Adrenal gland (tissue), 12 donors: ENCODE results near the gene CSNK1G1. TPM values are rescaled to one million over a fixed set of nuclear protein-coding genes. Genes with fewer than 3 reads are reported as not detected.

Source experiments
- DNase-seq, 7 donors: peaks; one replicate each; pipeline ENCODE4 v3.0.0-alpha.2; 2019 to 2020
- H3K27ac ChIP-seq, 5 donors: fragments of 200-600 bp; sonication (generic) in 4 of 5; 1 replicate in 3 of 5; 2 replicates in 2 of 5; pipeline versions ENCODE4 v1.5.1 to v1.8.0; 2016 to 2020; ENCODE audit warnings: mild to moderate bottlenecking in 1 of 5
- H3K27me3 ChIP-seq: fragments of 200-600 bp; 2 replicates; pipeline ENCODE4 v1.8.0; 2021
- H3K36me3 ChIP-seq, 2 donors: fragments of 200-600 bp; replicated peaks in 1 of 2; 1 replicate in 1 of 2; 2 replicates in 1 of 2; pipeline versions ENCODE4 v1.5.1 to v1.8.0; 2018 to 2022
- H3K4me1 ChIP-seq, 2 donors: fragments of 200-600 bp; replicated peaks in 1 of 2; 1 replicate in 1 of 2; 2 replicates in 1 of 2; pipeline versions ENCODE4 v1.5.1 to v1.8.0; 2018 to 2021
- H3K4me3 ChIP-seq, 4 donors: fragments of 200-600 bp; sonication (generic) in 3 of 4; one replicate each; pipeline ENCODE4 v1.5.1; 2016 to 2018
- H3K9me3 ChIP-seq, 3 donors: fragments of 200-600 bp; sonication (generic) in 1 of 3; replicated peaks in 1 of 3; 1 replicate in 2 of 3; 2 replicates in 1 of 3; pipeline versions ENCODE4 v1.5.1 to v1.8.0; 2016 to 2021
- CTCF ChIP-seq, 6 experiments: fragments of 450-650 bp in 4 of 6; fragments of 200-600 bp in 2 of 6; sonication (generic) in 1 of 6; IDR thresholded peaks; 1 replicate in 5 of 6; 2 replicates in 1 of 6; pipeline versions ENCODE4 v1.5.1 to v1.8.0; 2016 to 2021; ENCODE audit warnings: antibody characterized with exemption in 6 of 6, mild to moderate bottlenecking in 2 of 6, moderate library complexity in 1 of 6
- POLR2A ChIP-seq, 2 donors: fragments of 450-650 bp; IDR thresholded peaks; one replicate each; pipeline ENCODE4 v1.6.1; 2017; ENCODE audit warnings: antibody characterized with exemption in 2 of 2, mild to moderate bottlenecking in 2 of 2, moderate library complexity in 1 of 2
- WGBS, 4 donors: extraction: QIAGEN DNeasy Blood & Tissue Kit in 2 of 4; methylation state at CpG; one replicate each; pipeline versions ENCODE4 v1.1.5 to v1.1.7; 2013 to 2017; 5-methylcytosine and 5-hydroxymethylcytosine counted together
- intact Hi-C, 2 donors: fragments of 100-400 bp; cut with DNase I; formaldehyde crosslinking; loops; one replicate each; pipeline versions ENCODE4 v1.14.1 to v1.15.0; 2022 to 2023
- polyA plus RNA-seq, 3 donors: library from polyadenylated mRNA; stranded (reverse); fragments of 200-250 nt in 2 of 3; fragments of 350-450 nt in 1 of 3; fragmentation: Illumina TruSeq in 1 of 3; extraction: RNeasy Lipid Tissue Mini Kit (QIAGEN cat#74804) in 1 of 3; gene quantifications; one replicate each; pipeline ENCODE4 v1.2.3, GENCODE V29; 2013 to 2014
- total RNA-seq, 9 donors: library from RNA; depleted of rRNA in 4 of 9; stranded (reverse); fragments of >200 nt in 4 of 9; fragments of 120-200 nt in 1 of 9; fragmentation: NEBNext Ultra II Directional in 1 of 9; extraction: Animal tissue kit (Norgen Biotek cat#: 25700) in 1 of 9; gene quantifications; one replicate each; pipeline versions ENCODE4 v1.1.0 to v1.2.4, GENCODE V29; 2013 to 2023
- donor health status: healthy with polysubstance abuse.
- donor health status: Bipolar disorder and iron deficiency.
- donor health status: DM: yes; HTN: yes; CAD: no.
- donor health status: DM: no; HTN: no; CAD: no.
- donor health status: DM: no; HTN: no; CAD: no.
- donor health status: DM: yes; HTN: yes; CAD: no.

The CSNK1G1 gene
- total and polyA plus RNA-seq, 12 donors = 1.2 to 31.6 (median 13.6) TPM

GRCh38 chr15:64324165-64324877 is 31.7 kb downstream of the CSNK1G1 start:
- Histone ChIP-seq H3K4me3 (no peak overlapping the region), H3K9me3 (no peaks in the 10 kb centered on the region), H3K27me3 (no peaks in the 10 kb centered on the region), H3K27ac (no peak overlapping the region), H3K4me1 (no peaks in the 10 kb centered on the region), H3K36me3 (no peaks in the 10 kb centered on the region)
- 91 to 97% (median 94%) methylated on average over 4 to 5 of the region's 5 CpGs for WGBS, 4 donors
- intact Hi-C loops = no loop called here
- no peak for DNase-seq
- TF ChIP-seq CTCF (IDR thresholded peaks at IDR 0.05) (no peak), POLR2A (IDR thresholded peaks at IDR 0.05) (no peak)

GRCh38 chr15:64315216-64315615 is 40.8 kb downstream of the CSNK1G1 start:
- intact Hi-C loops = no loop called here
- TF ChIP-seq CTCF (IDR thresholded peaks at IDR 0.05) (no peak), POLR2A (IDR thresholded peaks at IDR 0.05) (no peak)
- Histone ChIP-seq H3K4me1 (peaks cover 0 to 6% of the 10 kb centered on the region in 2 donors), H3K4me3 (no peak overlapping the region), H3K27ac (no peak overlapping the region), H3K9me3 (no peaks in the 10 kb centered on the region), H3K27me3 (no peaks in the 10 kb centered on the region), H3K36me3 (no peaks in the 10 kb centered on the region)
- WGBS, 4 donors = 76 to 83% (median 77%) methylated on average over 4 of the region's 4 CpGs
- DNase-seq = no peak

GRCh38 chr15:64314456-64314855 is 41.5 kb downstream of the CSNK1G1 start:
- intact Hi-C loops = no loop called here
- WGBS, 4 donors = 92 to 95% (median 94%) methylated on average over 3 of the region's 3 CpGs
- Histone ChIP-seq H3K36me3 (no peaks in the 10 kb centered on the region), H3K27me3 (no peaks in the 10 kb centered on the region), H3K9me3 (no peaks in the 10 kb centered on the region), H3K4me3 (no peak overlapping the region), H3K4me1 (peaks cover 0 to 6% of the 10 kb centered on the region in 2 donors), H3K27ac (no peak overlapping the region)
- DNase-seq = no peak
- TF ChIP-seq POLR2A (IDR thresholded peaks at IDR 0.05) (no peak), CTCF (IDR thresholded peaks at IDR 0.05) (no peak)

GRCh38 chr15:64311566-64311965 is 44.4 kb downstream of the CSNK1G1 start:
- Histone ChIP-seq H3K27ac (no peak overlapping the region), H3K4me3 (no peak overlapping the region), H3K36me3 (no peaks in the 10 kb centered on the region), H3K9me3 (no peaks in the 10 kb centered on the region), H3K4me1 (peaks cover 0 to 6% of the 10 kb centered on the region in 2 donors), H3K27me3 (no peaks in the 10 kb centered on the region)
- DNase-seq = no peak
- 91 to 97% (median 93%) methylated on average over 6 of the region's 6 CpGs for WGBS, 4 donors
- intact Hi-C loops = no loop called here
- TF ChIP-seq POLR2A (IDR thresholded peaks at IDR 0.05) = no peak
- TF ChIP-seq CTCF (IDR thresholded peaks at IDR 0.05) = no peak
